MM.1S (cell line): Measurements from ENCODE around the gene PDAP1.

Experiments
- DNase-seq: peaks from one replicate; pipeline ENCODE4 v3.0.0-alpha.2; 2015
- H2AFZ ChIP-seq: fragments of 300-600 bp; sonication (generic); 2 replicates; pipeline ENCODE4 v1.6.0; 2016; ENCODE audit warnings: antibody characterized with exemption, low read length
- H3F3A ChIP-seq: fragments of 300-600 bp; sonication (generic); 2 replicates; pipeline ENCODE4 v1.6.1; 2016; ENCODE audit warnings: mild to moderate bottlenecking, antibody characterized with exemption, low read length, moderate library complexity, mixed read lengths; ENCODE audit not compliant: insufficient read depth
- H3K27ac ChIP-seq: fragments of 300-600 bp; sonication (generic); 2 replicates; pipeline ENCODE4 v1.5.1; 2016; ENCODE audit warnings: mild to moderate bottlenecking, low read length
- H3K27me3 ChIP-seq: fragments of 300-600 bp; sonication (generic); replicated peaks from 2 replicates; pipeline ENCODE4 v1.6.0; 2016; ENCODE audit warnings: low read length; ENCODE audit not compliant: insufficient read depth
- H3K36me3 ChIP-seq: fragments of 300-600 bp; sonication (generic); replicated peaks from 2 replicates; pipeline ENCODE4 v1.6.1; 2016; ENCODE audit warnings: mild to moderate bottlenecking, low read length, mixed read lengths; ENCODE audit not compliant: insufficient read depth
- H3K4me1 ChIP-seq: fragments of 300-600 bp; sonication (generic); 2 replicates; pipeline ENCODE4 v1.6.1; 2016; ENCODE audit warnings: low read length, mixed read lengths
- H3K4me2 ChIP-seq: fragments of 300-600 bp; sonication (generic); 2 replicates; pipeline ENCODE4 v1.6.0; 2016; ENCODE audit warnings: low read depth, low read length
- H3K4me3 ChIP-seq: fragments of 300-600 bp; sonication (generic); 2 replicates; pipeline ENCODE4 v1.5.1; 2016; ENCODE audit warnings: low read length, mixed read lengths
- H3K79me2 ChIP-seq: fragments of 300-600 bp; sonication (generic); 2 replicates; pipeline ENCODE4 v1.6.1; 2016; ENCODE audit warnings: mixed run types, low read length, mixed read lengths
- H3K9ac ChIP-seq: fragments of 300-600 bp; sonication (generic); 2 replicates; pipeline ENCODE4 v1.6.1; 2016; ENCODE audit warnings: low read length, mixed read lengths
- H3K9me2 ChIP-seq: fragments of 300-600 bp; sonication (generic); replicated peaks from 2 replicates; pipeline ENCODE4 v1.6.1; 2016; ENCODE audit warnings: mild to moderate bottlenecking, low read length, mixed read lengths; ENCODE audit not compliant: insufficient read depth
- H3K9me3 ChIP-seq: fragments of 300-600 bp; sonication (generic); replicated peaks from 2 replicates; pipeline ENCODE4 v1.6.1; 2016; ENCODE audit warnings: mild to moderate bottlenecking, low read length, mixed read lengths; ENCODE audit not compliant: insufficient read depth
- H4K20me1 ChIP-seq: fragments of 300-600 bp; sonication (generic); 2 replicates; pipeline ENCODE4 v1.6.1; 2016; ENCODE audit warnings: mild to moderate bottlenecking, low read length, moderate library complexity, mixed read lengths; ENCODE audit not compliant: insufficient read depth
- EZH2 ChIP-seq: fragments of 300-600 bp; sonication (generic); optimal IDR thresholded peaks from 2 replicates; pipeline ENCODE3; 2017; ENCODE audit warnings: low read depth, mild to moderate bottlenecking, antibody characterized with exemption, low read length, mixed read lengths
- EZH2phosphoT487 ChIP-seq: fragments of 300-600 bp; sonication (generic); IDR thresholded peaks from 2 replicates; pipeline ENCODE4 v1.6.1; 2018; ENCODE audit warnings: antibody characterized with exemption, low read length
- TF ChIP-seq, protein P1 (sequence below): fragments of 300-600 bp; sonication (generic); IDR thresholded peaks from 2 replicates; pipeline ENCODE4 v1.5.1; 2016; ENCODE audit warnings: antibody characterized with exemption, low read length, mixed read lengths

The PDAP1 gene

DNA sequence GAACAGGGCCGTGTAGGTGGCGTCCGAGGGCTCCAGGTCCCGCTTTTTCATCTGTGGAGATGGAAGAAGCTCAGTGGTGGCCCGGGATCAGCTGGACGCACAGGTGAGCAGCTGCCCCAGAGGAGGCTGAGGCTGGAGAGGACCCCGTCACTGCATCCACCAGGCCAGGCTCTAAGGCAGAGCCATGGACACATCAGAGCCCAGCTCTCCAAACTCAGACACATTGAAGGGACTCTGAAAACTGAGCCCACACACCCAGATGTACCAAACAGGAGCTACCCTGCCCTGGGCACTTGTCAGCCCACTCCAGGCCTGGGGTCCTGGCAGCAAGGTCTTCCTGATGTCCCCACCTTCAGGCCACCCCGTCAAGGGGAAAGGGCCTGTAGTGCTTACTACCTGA is 21.4 kb upstream of the PDAP1 start:
- no peaks in the 10 kb centered on the region for H3F3A ChIP-seq
- H3K36me3 ChIP-seq = no peaks in the 10 kb centered on the region
- H3K27me3 ChIP-seq = no peaks in the 10 kb centered on the region
- TF ChIP-seq EZH2 (no peak), EZH2phosphoT487 (no peak)
- no peak overlapping the region for H3K4me2 ChIP-seq
- H3K9ac ChIP-seq = no peak overlapping the region
- no peak for DNase-seq
- no peak overlapping the region for H3K4me3 ChIP-seq
- H3K79me2 ChIP-seq = no peaks in the 10 kb centered on the region
- no peaks in the 10 kb centered on the region for H3K4me1 ChIP-seq
- H4K20me1 ChIP-seq = no peaks in the 10 kb centered on the region
- H3K9me3 ChIP-seq = no peaks in the 10 kb centered on the region
- no peak overlapping the region for H3K27ac ChIP-seq
- H2AFZ ChIP-seq = no peak overlapping the region
- H3K9me2 ChIP-seq = no peaks in the 10 kb centered on the region

DNA sequence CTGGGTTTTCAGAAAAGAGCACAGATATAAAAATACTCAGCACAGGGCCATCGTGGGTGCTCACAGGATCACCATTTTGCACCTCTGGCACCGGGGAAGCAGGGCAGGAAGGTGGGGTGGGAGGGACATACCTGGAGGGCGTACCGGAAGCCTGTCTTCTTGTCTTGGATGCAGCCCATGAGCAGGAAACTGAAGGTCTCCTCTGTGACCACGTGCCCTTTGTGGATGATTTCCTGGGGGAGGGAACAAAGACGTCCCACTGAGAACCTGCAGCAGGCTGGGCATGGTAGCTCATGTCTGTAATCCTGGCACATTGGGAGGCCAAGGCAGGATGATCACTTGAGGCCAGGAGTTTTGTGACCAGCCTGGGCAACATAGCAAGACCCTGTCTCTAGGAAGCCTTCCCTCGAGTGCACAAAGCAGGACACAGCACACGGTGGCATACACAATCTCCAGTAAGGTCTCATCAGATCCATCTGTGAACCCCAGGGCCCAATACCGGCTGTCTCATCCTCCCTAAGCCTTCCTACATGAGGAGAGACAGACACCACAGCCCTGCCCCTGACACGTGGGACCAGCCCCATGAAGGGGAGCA is 20.7 kb upstream of the PDAP1 start:
- H3K4me3 ChIP-seq = no peak overlapping the region
- TF ChIP-seq, protein P1, sequence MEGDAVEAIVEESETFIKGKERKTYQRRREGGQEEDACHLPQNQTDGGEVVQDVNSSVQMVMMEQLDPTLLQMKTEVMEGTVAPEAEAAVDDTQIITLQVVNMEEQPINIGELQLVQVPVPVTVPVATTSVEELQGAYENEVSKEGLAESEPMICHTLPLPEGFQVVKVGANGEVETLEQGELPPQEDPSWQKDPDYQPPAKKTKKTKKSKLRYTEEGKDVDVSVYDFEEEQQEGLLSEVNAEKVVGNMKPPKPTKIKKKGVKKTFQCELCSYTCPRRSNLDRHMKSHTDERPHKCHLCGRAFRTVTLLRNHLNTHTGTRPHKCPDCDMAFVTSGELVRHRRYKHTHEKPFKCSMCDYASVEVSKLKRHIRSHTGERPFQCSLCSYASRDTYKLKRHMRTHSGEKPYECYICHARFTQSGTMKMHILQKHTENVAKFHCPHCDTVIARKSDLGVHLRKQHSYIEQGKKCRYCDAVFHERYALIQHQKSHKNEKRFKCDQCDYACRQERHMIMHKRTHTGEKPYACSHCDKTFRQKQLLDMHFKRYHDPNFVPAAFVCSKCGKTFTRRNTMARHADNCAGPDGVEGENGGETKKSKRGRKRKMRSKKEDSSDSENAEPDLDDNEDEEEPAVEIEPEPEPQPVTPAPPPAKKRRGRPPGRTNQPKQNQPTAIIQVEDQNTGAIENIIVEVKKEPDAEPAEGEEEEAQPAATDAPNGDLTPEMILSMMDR = no peak
- TF ChIP-seq EZH2phosphoT487 = no peak
- TF ChIP-seq EZH2 = no peak
- no peaks in the 10 kb centered on the region for H3K36me3 ChIP-seq

DNA sequence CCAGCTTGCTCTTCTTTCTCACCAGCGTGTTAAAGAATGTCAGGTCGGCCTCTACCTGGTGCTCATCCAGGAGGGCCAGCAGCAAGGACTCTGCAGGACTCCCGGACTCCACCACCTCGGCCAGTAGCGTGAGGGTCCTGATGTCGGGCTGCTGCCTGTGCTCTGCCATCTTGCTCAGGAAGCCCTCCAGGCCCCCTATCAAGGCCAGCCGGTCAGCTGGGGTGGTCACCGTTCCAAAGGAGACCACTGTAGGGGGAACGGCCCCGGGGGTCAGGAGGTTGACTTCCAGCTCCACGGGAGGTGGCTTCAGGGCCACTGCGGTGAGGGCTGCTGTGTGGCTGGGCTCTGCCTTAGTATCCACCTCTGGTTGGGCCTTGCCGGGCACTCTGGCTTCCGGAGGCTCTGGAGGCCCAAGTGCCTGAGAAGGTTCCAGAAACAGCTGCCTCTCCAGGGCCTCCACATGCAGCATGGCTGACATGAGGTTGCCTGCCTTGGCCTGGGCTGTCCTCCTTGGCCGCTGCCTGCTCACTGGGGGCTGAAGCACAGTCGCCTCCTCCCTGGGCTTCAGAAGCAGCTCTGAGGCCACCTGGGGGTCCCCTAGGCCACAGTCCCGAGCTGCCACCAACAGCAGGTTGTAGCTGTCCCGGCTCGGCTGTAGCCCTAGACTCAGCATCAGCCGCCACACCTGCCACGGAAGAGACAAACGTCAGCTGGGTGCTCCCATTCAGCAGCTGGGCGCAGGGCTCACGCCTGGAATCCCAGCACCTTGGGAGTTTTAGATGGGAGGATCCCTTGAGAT is 16.7 kb upstream of the PDAP1 start:
- no peaks in the 10 kb centered on the region for H4K20me1 ChIP-seq
- H3K27me3 ChIP-seq = no peaks in the 10 kb centered on the region
- H3K4me1 ChIP-seq = no peaks in the 10 kb centered on the region
- H2AFZ ChIP-seq = no peak overlapping the region
- no peaks in the 10 kb centered on the region for H3F3A ChIP-seq
- H3K27ac ChIP-seq = no peak overlapping the region
- H3K4me2 ChIP-seq = no peak overlapping the region
- H3K9me2 ChIP-seq = no peaks in the 10 kb centered on the region
- no peak overlapping the region for H3K4me3 ChIP-seq
- H3K9me3 ChIP-seq = no peaks in the 10 kb centered on the region
- H3K9ac ChIP-seq = no peak overlapping the region
- H3K36me3 ChIP-seq = no peaks in the 10 kb centered on the region
- TF ChIP-seq, protein P1 = no peak
- TF ChIP-seq EZH2 = no peak
- no peak for TF ChIP-seq EZH2phosphoT487
- H3K79me2 ChIP-seq = no peaks in the 10 kb centered on the region
- no peak for DNase-seq

More for the DNA sequence above, 20.7 kb upstream of the PDAP1 start:
- H3F3A ChIP-seq = no peaks in the 10 kb centered on the region
- no peaks in the 10 kb centered on the region for H4K20me1 ChIP-seq
- H3K27ac ChIP-seq = no peak overlapping the region
- H3K9me3 ChIP-seq = no peaks in the 10 kb centered on the region
- H3K4me1 ChIP-seq = no peaks in the 10 kb centered on the region
- no peaks in the 10 kb centered on the region for H3K79me2 ChIP-seq
- no peak overlapping the region for H2AFZ ChIP-seq
- no peak overlapping the region for H3K9ac ChIP-seq
- no peaks in the 10 kb centered on the region for H3K9me2 ChIP-seq
- no peaks in the 10 kb centered on the region for H3K27me3 ChIP-seq
- no peak for DNase-seq
- H3K4me2 ChIP-seq = no peak overlapping the region

DNA sequence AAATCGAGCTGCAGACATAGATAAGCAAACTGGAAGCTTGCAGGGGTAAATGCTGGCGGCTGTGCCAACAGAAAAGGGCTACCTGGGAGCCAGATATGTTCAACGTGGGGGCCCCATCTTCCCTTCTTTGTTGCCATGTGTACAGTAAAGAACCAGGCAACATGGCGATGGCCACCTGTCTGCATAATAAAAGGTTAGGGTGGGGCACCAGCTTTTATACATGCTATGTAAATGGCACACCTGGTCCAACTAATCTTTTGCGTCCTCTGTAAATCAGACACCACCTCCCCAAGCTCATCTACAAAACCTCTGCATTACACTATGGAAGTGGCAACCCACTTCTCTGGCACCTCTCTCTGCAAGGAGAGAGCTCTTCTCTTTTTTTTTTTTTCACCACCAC is 14.2 kb upstream of the PDAP1 start:
- no peaks in the 10 kb centered on the region for H4K20me1 ChIP-seq
- no peaks in the 10 kb centered on the region for H3F3A ChIP-seq
- DNase-seq = no peak
- H3K27ac ChIP-seq = no peak overlapping the region
- H3K9ac ChIP-seq = no peak overlapping the region
- H3K4me2 ChIP-seq = no peak overlapping the region
- no peaks in the 10 kb centered on the region for H3K9me3 ChIP-seq
- H2AFZ ChIP-seq = no peak overlapping the region
- peaks cover 3% of the 10 kb centered on the region for H3K36me3 ChIP-seq
- peaks cover 3% of the 10 kb centered on the region; the same call in 1 of the 2 replicates for H3K79me2 ChIP-seq
- H3K9me2 ChIP-seq = no peaks in the 10 kb centered on the region
- no peaks in the 10 kb centered on the region for H3K27me3 ChIP-seq
- H3K4me1 ChIP-seq = no peaks in the 10 kb centered on the region
- no peak for TF ChIP-seq EZH2
- TF ChIP-seq, protein P1 = no peak
- TF ChIP-seq EZH2phosphoT487 = no peak
- H3K4me3 ChIP-seq = no peak overlapping the region
